Activated T-cell treated with anti-CD3 and anti-CD28 coated beads, Interleukin-2, amount 50 U/mL, for 24 hours (primary cell): ENCODE results near the gene KCNQ2.

Experiments used
- DNase-seq: peaks from one replicate; pipeline ENCODE4 v3.0.0-alpha.2; 2020
- H3K27ac Mint-ChIP-seq: 2 replicates; pipeline ENCODE4 v1.8.0; 2020; ENCODE audit warnings: mild to moderate bottlenecking, mixed read lengths
- H3K27me3 Mint-ChIP-seq: 2 replicates; pipeline ENCODE4 v1.8.0; 2020; ENCODE audit warnings: mixed read lengths
- H3K36me3 Mint-ChIP-seq: 2 replicates; pipeline ENCODE4 v1.8.0; 2020; ENCODE audit warnings: low read depth, mixed read lengths
- H3K4me1 Mint-ChIP-seq: 2 replicates; pipeline ENCODE4 v1.8.0; 2020; ENCODE audit warnings: low read depth, mixed read lengths
- H3K4me3 Mint-ChIP-seq: 2 replicates; pipeline ENCODE4 v1.8.0; 2020; ENCODE audit warnings: mild to moderate bottlenecking, moderate library complexity, mixed read lengths
- H3K9me3 Mint-ChIP-seq: 2 replicates; pipeline ENCODE4 v1.8.0; 2020; ENCODE audit warnings: mixed read lengths

Gene KCNQ2

DNA sequence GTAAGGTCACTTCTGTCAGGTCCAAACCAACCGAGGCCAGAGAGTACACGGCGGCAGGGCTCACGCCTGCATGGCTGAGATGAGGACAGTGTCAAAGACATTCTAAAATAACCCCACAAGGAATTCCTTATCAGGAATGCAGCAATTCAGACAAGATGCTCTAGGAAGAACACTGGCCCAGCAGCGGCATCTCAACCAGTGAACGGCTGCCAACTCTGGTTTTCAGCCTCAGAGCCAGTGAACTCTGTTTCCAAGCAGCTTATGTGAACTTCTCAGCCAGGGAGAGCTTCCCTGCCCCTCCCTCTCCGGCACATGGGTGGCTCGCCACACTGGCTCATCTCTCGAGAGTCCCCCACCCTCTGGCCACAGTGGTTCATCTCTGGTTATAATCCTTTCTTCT is 36.9 kb downstream of the KCNQ2 start:
- Mint-ChIP-seq H3K36me3 (no peaks in the 10 kb centered on the region), H3K4me1 (peaks cover 6% of the 10 kb centered on the region)

DNA sequence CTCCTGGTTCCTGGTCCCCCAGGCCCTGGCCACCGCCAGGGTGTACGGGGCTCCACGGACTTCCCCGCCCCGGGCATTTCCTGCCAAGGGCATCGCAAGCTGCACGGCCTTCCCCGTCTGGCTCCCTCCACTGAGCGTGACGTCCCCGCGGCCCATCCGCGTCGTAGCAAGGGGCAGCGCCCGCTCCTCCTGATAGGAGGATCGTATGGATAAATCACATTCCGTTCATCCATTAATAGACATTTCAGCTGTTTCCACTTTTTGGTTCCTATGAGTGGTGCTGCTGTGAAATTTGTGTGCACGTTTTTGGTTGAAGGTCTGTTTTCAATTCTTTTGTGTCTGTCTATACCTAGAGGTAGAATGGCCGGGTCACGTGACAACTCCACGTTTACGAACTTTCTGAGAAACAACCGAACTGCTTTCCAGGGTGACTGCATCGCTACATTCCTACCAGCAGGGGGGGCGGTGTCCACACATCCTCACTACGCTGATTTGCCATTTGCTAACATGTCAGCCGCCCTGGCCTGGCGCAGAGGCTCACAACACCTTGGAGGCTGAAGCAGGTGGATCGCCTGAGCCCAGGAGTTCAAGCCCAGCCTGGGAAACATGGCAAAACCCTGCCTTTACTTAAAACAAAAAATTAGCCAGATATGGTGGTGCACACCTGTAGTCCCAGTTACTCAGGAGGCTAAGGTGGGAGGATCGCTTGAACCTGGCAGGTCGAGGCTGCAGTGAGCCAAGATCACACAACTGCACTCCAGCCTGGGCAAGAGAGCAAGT is 37.7 kb downstream of the KCNQ2 start:
- no peak overlapping the region for H3K27ac Mint-ChIP-seq
- H3K9me3 Mint-ChIP-seq: no peaks in the 10 kb centered on the region

More for the DNA sequence above, 36.9 kb downstream of the KCNQ2 start:
- no peak for DNase-seq
- no peak overlapping the region for H3K4me3 Mint-ChIP-seq
- no peaks in the 10 kb centered on the region for H3K9me3 Mint-ChIP-seq
- H3K27me3 Mint-ChIP-seq: peaks cover 21% of the 10 kb centered on the region
- H3K27ac Mint-ChIP-seq: no peak overlapping the region

DNA sequence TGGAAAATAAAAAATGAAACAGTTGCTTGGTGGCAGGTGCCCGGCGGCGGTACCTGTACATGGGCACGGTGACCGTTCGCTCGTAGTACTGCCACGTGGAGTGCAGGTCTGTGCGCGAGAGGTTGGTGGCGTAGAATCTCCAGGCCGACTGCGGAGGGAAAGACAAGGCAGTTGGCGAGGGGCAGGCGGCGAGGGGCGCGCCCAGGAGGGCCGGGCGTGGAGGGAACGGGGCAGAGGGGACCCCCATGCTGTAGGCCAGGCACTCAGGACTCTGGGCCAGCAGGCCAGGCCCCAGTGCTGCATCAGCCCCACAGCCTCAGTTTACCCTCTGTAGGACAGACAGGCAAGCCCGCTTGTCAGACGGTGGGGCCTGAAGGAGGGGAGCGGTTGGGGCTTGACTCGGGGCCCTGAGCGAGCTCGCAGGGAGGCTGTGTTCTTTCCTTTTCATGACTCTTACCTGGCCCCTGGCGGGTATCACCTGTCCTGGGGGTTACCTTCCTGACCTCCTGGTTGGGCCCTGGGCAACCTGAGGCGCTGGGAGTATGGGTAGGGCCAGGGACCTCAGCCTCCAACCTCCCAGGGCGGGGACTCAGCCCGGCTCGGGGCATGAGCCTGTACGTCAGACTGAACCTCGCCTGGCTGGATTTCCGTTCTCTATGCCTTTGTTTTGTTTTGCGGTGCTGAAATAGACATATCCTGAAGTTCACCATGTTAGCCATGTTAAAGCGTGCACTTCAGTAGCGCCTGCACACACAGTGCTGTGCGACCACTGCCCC is 38.5 kb downstream of the KCNQ2 start:
- Mint-ChIP-seq H3K36me3 (no peaks in the 10 kb centered on the region), H3K4me3 (no peak overlapping the region), H3K27me3 (peaks cover 21% of the 10 kb centered on the region), H3K9me3 (no peaks in the 10 kb centered on the region), H3K27ac (no peak overlapping the region), H3K4me1 (peaks cover 6% of the 10 kb centered on the region)
- DNase-seq: no peak

More for the DNA sequence above, 37.7 kb downstream of the KCNQ2 start:
- DNase-seq: peak; percentile 83
- Mint-ChIP-seq H3K4me3 (no peak overlapping the region), H3K4me1 (peaks cover 6% of the 10 kb centered on the region), H3K36me3 (no peaks in the 10 kb centered on the region), H3K27me3 (peaks cover 21% of the 10 kb centered on the region)

DNA sequence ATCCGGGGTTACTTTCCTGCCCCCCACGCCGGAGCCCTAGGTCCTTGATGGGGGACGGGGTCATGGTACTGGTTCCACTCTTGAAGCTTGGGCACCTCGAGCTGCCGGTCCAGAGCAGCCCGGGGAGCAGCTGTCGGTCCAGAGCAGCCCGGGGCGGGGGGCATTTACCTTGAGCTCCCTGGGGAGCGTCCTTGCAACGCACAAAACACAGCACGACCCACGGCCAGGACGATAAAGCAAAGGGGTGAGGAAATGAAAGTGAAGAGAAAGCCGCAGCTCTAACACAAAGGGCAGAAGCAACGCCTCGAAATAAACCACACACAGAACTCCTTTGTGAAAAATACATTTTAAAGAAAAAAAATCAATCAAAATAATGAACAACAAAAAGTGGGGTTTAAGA is 39.1 kb downstream of the KCNQ2 start:
- H3K9me3 Mint-ChIP-seq: no peaks in the 10 kb centered on the region
- no peak for DNase-seq
- no peak overlapping the region for H3K4me3 Mint-ChIP-seq
- H3K4me1 Mint-ChIP-seq: peaks cover 6% of the 10 kb centered on the region
- H3K36me3 Mint-ChIP-seq: no peaks in the 10 kb centered on the region
- peaks cover 17% of the 10 kb centered on the region for H3K27me3 Mint-ChIP-seq
- no peak overlapping the region for H3K27ac Mint-ChIP-seq

DNA sequence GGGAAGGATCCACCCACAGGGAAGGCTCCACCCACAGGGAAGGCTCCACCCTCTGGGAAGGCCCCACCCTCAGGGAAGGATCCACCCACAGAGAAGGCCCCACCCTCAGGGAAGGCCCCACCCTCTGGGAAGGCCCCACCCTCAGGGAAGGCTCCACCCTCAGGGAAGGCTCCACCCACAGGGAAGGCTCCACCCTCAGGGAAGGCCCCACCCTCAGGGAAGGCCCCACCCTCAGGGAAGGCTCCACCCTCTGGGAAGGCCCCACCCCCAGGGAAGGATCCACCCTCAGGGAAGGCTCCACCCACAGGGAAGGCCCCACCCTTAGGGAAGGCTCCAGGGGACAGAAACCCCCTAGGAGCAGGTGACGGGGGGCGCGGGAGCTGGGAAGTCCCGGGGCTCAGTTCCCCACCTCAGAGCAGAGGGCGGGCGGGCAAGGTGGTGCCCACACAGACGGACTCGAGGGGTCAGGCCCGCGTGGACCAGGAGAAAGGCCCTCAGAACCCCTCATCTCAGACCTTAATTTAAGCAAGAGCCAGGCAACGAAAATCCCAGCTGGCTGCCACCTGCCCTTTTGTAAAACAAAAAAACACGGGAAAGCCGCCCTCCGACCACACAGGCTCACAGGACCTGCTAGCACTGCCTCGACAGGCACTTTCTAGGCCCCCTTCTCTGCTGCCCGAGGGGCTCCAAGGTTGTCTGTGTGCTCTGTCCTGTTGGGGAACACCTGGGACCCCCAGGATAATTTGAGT is 39.7 kb downstream of the KCNQ2 start:
- H3K4me1 Mint-ChIP-seq: peaks cover 6% of the 10 kb centered on the region
- H3K9me3 Mint-ChIP-seq: no peaks in the 10 kb centered on the region

DNA sequence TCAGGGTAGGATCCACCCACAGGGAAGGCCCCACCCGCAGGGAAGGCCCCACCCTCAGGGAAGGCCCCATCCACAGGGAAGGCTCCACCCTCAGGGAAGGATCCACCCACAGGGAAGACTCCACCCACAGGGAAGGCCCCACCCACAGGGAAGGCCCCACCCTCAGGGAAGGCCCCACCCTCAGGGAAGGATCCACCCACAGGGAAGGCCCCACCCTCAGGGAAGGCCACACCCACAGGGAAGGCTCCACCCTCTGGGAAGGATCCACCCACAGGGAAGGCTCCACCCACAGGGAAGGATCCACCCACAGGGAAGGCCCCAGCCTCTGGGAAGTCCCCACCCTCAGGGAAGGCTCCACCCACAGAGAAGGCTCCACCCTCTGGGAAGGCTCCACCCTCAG is 40.5 kb downstream of the KCNQ2 start:
- Mint-ChIP-seq H3K4me1 (peaks cover 6% of the 10 kb centered on the region), H3K9me3 (no peaks in the 10 kb centered on the region), H3K27ac (no peak overlapping the region), H3K36me3 (no peaks in the 10 kb centered on the region), H3K4me3 (no peak overlapping the region), H3K27me3 (peaks cover 10% of the 10 kb centered on the region)
- DNase-seq: no peak

More for the DNA sequence above, 39.7 kb downstream of the KCNQ2 start:
- H3K4me3 Mint-ChIP-seq: no peak overlapping the region
- peaks cover 17% of the 10 kb centered on the region for H3K27me3 Mint-ChIP-seq
- H3K27ac Mint-ChIP-seq: no peak overlapping the region
- no peaks in the 10 kb centered on the region for H3K36me3 Mint-ChIP-seq
- no peak for DNase-seq

DNA sequence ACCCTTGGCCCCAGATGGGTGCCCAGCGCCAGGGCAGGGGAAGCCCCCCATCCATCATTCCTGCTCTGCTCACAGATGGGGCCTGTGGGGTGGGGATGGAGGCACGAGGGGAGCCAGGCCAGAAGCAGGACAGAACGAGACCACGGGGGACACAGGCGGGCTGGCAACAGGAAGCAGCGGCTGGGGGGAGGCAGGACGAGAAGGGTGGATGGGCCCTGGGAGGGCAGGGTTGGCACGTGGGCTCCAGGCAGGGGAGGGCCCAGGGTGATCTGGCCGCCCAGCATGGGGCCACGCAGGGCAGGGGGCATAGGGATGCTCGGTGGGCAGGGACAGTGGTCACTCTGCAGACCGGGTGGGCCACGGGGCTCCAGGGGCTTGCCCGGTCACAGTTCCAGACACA is 41.6 kb downstream of the KCNQ2 start:
- Mint-ChIP-seq H3K36me3 (no peaks in the 10 kb centered on the region), H3K27ac (no peak overlapping the region), H3K9me3 (no peaks in the 10 kb centered on the region), H3K4me1 (peaks cover 6% of the 10 kb centered on the region), H3K27me3 (peaks cover 8% of the 10 kb centered on the region), H3K4me3 (no peak overlapping the region)
- DNase-seq: no peak

DNA sequence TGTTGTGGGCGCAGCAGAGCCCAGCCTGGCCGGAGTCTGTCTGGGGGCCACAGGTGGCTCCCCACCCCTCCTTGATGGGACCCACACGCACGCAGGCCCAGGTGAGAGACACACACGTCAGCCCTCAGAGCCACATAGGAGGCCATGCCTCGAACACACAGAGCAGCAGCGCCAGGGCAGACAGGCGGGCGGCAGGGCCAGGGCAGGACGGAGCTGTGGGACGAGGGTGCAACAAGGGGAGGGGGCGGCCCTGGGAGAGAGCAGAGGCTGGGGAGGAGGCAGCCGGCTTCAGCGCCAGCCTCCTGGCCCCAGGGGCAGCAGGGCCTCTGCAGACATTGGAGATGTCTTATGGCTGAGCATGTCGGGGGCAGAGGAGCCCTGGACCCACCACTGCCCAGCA is 42.5 kb downstream of the KCNQ2 start:
- no peak overlapping the region for H3K27ac Mint-ChIP-seq
- H3K36me3 Mint-ChIP-seq: no peaks in the 10 kb centered on the region
- DNase-seq: no peak
- H3K4me3 Mint-ChIP-seq: no peak overlapping the region
- H3K4me1 Mint-ChIP-seq: peaks cover 6% of the 10 kb centered on the region
- H3K9me3 Mint-ChIP-seq: no peaks in the 10 kb centered on the region
- H3K27me3 Mint-ChIP-seq: peaks cover 5% of the 10 kb centered on the region

DNA sequence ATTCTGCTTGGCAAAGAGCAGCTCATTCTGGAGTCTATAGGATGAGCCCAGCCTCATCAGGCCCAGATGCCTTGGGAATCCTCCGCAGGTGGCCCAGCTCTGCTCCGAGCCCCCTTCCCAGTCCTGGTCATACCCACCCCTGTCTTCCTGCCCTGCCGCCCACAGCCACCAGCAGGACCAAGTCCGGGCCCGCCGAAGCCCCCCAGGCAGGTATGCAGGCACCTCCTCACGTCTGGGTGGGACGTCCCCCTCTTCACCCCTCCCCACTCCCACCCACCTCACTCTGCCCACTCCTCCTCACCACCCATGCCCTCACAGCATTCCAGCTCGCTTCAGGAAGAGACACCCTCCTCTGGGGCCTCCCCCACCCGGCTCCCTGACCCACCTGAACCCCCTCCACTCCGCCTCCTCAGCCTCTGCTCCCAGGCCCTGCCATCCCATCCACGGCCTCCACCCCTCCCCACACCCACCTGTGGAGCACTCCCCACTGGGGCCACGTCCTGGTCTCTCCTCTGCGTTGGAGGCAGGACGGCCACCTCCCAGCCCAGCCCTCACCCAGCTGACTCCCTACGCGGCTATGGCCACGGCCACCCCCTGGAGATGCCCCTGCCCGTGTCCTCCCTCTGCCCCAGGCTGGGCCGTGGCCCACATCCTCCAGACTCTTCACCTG is 43.4 kb downstream of the KCNQ2 start:
- no peak overlapping the region for H3K4me3 Mint-ChIP-seq
- no peaks in the 10 kb centered on the region for H3K36me3 Mint-ChIP-seq
- H3K27me3 Mint-ChIP-seq: no peaks in the 10 kb centered on the region
- no peaks in the 10 kb centered on the region for H3K9me3 Mint-ChIP-seq
- DNase-seq: no peak
- no peaks in the 10 kb centered on the region for H3K4me1 Mint-ChIP-seq
- H3K27ac Mint-ChIP-seq: no peak overlapping the region

DNA sequence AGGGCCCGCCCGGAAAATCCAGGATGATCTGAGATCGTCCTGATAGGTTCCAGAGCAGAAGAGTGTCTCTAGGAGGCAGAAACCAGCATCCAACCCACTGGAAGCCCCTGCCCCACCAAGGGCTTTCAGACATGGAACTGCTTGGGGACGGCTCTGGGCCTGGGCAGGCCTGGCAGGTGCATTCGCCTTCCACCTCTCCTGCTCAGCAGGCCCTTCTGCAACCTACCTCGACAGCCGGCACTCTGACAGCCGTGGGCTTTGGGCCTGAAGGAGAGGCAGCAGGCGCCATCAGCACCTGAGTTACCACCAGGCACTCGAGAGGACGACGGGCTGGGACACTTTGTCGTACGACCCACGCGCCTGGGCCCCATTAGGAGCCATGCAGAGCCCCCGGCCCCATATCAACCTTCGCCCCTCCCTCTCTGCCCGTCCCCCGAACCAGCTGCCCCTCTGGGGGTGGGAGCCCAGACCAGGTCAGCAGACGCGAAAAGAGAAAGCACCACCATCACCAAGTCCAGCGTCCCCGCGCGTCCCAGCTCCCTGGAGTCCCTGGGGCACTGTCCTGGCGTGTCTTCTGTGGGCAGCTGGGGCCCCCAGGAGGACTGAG is 44.6 kb downstream of the KCNQ2 start:
- Mint-ChIP-seq H3K4me3 (no peak overlapping the region), H3K27ac (no peak overlapping the region), H3K9me3 (no peaks in the 10 kb centered on the region), H3K27me3 (no peaks in the 10 kb centered on the region), H3K4me1 (no peaks in the 10 kb centered on the region), H3K36me3 (no peaks in the 10 kb centered on the region)
- DNase-seq: no peak

DNA sequence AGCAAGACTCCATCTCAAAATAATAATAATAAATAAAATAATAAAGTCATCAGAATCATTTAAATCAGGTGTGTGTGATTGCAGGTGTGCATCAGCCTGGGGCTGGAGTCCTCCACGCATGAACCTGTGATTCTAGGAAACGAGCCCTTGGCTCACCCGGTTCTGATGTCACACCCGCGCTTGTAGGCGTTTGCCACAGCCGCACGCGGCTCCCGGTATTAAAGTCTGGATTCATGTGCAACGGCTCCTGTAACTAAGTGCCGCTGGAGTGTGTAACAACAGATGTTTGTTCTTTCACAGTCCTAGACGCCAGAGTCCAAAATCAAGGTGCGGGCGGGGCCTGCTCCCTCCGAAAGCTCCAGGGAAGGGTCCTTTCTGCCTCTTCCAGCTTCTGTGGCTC is 45.2 kb downstream of the KCNQ2 start:
- H3K27me3 Mint-ChIP-seq: no peaks in the 10 kb centered on the region
- no peaks in the 10 kb centered on the region for H3K4me1 Mint-ChIP-seq
- H3K27ac Mint-ChIP-seq: no peak overlapping the region
- DNase-seq: no peak
- no peaks in the 10 kb centered on the region for H3K36me3 Mint-ChIP-seq
- H3K9me3 Mint-ChIP-seq: no peaks in the 10 kb centered on the region
- H3K4me3 Mint-ChIP-seq: no peak overlapping the region

DNA sequence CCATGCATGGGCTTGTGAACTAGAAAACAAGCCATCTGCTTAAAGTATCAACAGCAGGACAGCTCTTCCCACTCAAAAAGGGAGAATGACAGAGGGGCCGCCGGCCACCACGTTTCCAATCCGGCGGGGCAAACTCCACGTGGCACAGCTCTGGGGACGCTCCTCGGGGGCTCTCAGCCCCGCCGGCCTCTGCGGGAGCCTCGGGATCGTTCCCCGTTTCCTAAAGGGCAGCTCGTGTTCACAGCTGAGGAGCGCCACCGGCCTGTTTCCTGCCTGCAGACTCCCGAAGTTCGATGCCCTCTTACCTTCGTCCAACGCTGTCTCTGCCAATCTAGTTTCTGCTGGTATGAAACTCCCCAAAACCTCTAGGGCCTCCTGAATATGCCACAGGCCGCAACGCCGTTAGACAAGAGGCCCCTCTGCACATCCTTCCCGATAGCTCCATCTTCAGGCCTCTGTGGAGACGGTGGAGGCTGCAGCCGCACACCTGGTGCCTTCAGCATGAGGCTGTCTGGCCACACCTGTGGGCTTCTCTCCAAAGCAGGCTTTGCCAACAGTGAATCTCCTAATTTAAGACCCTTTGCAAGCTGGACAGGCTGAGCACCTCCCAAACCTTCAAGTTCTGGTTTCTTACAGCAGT is 46.5 kb downstream of the KCNQ2 start:
- H3K27me3 Mint-ChIP-seq: no peaks in the 10 kb centered on the region
- no peak overlapping the region for H3K27ac Mint-ChIP-seq
- H3K4me1 Mint-ChIP-seq: no peaks in the 10 kb centered on the region
- H3K9me3 Mint-ChIP-seq: no peaks in the 10 kb centered on the region
- H3K4me3 Mint-ChIP-seq: no peak overlapping the region
- DNase-seq: no peak
- no peaks in the 10 kb centered on the region for H3K36me3 Mint-ChIP-seq

DNA sequence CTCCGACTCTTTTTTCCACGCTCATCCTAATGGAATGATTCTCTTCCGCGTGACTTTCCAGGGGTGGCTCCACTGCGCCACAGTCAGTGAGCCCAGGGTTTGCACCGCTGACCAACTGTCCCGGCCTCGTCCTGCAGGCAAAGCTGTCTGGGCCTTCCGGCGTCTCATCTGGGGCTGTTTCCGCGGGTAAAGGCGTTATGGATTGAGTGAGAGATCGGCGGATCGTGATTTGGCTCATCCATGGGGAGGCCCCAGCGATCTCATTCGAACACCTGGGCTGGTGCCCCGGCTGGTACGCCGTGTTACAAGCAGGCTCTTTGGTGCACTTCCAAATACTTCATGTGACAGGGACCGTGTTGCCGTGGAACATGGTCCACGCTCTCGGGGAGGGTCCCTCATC is 47.8 kb downstream of the KCNQ2 start:
- Mint-ChIP-seq H3K27me3 (no peaks in the 10 kb centered on the region), H3K36me3 (no peaks in the 10 kb centered on the region), H3K4me3 (no peak overlapping the region), H3K4me1 (no peaks in the 10 kb centered on the region), H3K9me3 (no peaks in the 10 kb centered on the region), H3K27ac (no peak overlapping the region)
- DNase-seq: no peak

DNA sequence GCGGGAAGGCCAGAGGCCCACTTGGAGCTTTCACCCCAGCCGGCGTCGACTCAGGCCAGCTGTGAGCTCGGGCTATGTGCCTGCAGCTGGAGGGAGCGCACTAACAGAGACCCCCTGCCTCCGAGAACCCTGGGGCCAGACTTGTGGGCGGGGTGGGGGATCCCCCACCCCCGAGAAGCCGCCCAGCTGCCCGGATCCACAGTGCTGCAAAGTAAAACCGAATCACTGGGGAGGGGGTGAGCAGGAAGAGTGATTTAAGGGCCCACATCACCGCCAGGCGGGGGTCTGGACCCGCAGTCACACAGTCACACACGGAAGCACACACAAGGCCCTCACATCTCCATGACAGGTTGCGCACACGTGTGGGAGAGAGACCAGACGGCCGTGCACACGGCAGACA is 48.7 kb downstream of the KCNQ2 start:
- Mint-ChIP-seq H3K4me3 (no peak overlapping the region), H3K9me3 (no peaks in the 10 kb centered on the region), H3K36me3 (no peaks in the 10 kb centered on the region), H3K27ac (no peak overlapping the region), H3K27me3 (no peaks in the 10 kb centered on the region), H3K4me1 (no peaks in the 10 kb centered on the region)
- no peak for DNase-seq
